Measurements from ENCODE around the gene CAMK4.
A peak's percentile ranks its signal among the peaks of the same experiment; 100 is the strongest.

Gene CAMK4

GRCh38 chr5:111229221-111229835 lies 5.1 kb downstream of the CAMK4 start:
- no peak for DNase-seq (ENCODE audit: low read depth in 1 of 2, low spot score in 1 of 2)

GRCh38 chr5:111229871-111230810 lies 6.0 kb downstream of the CAMK4 start:
- DNase-seq (ENCODE audit: low read depth in 1 of 2, low spot score in 1 of 2): no peak

GRCh38 chr5:111231119-111231518 lies 6.9 kb downstream of the CAMK4 start:
- DNase-seq (ENCODE audit: low read depth in 1 of 2, low spot score in 1 of 2): no peak

- no peak for DNase-seq (ENCODE audit: low read depth in 1 of 2, low spot score in 1 of 2)
Measured at GRCh38 chr5:111232311-111233051, 8.3 kb downstream of the CAMK4 start.

- no peak for DNase-seq (ENCODE audit: low read depth in 1 of 2, low spot score in 1 of 2)
Measured at GRCh38 chr5:111233052-111233374, 8.8 kb downstream of the CAMK4 start.

- DNase-seq (ENCODE audit: low read depth in 1 of 2, low spot score in 1 of 2): no peak
Measured at GRCh38 chr5:111234125-111234524, 9.9 kb downstream of the CAMK4 start.

GRCh38 chr5:111235635-111236034 lies 11.5 kb downstream of the CAMK4 start:
- no peak for DNase-seq (ENCODE audit: low read depth in 1 of 2, low spot score in 1 of 2)

- no peak for DNase-seq (ENCODE audit: low read depth in 1 of 2, low spot score in 1 of 2)
Measured at GRCh38 chr5:111236348-111236747, 12.2 kb downstream of the CAMK4 start.

GRCh38 chr5:111236995-111237394 lies 12.8 kb downstream of the CAMK4 start:
- DNase-seq (ENCODE audit: low read depth in 1 of 2, low spot score in 1 of 2): no peak

GRCh38 chr5:111237470-111237869 lies 13.3 kb downstream of the CAMK4 start:
- DNase-seq (ENCODE audit: low read depth in 1 of 2, low spot score in 1 of 2): no peak

GRCh38 chr5:111238431-111239225 lies 14.4 kb downstream of the CAMK4 start:
- no peak for DNase-seq (ENCODE audit: low read depth in 1 of 2, low spot score in 1 of 2)

GRCh38 chr5:111241696-111242095 lies 17.5 kb downstream of the CAMK4 start:
- DNase-seq (ENCODE audit: low read depth in 1 of 2, low spot score in 1 of 2): no peak

GRCh38 chr5:111242606-111243005 lies 18.4 kb downstream of the CAMK4 start:
- DNase-seq (ENCODE audit: low read depth in 1 of 2, low spot score in 1 of 2): no peak

GRCh38 chr5:111243318-111243717 lies 19.1 kb downstream of the CAMK4 start:
- no peak for DNase-seq (ENCODE audit: low read depth in 1 of 2, low spot score in 1 of 2)

GRCh38 chr5:111245654-111246053 lies 21.5 kb downstream of the CAMK4 start:
- no peak for DNase-seq (ENCODE audit: low read depth in 1 of 2, low spot score in 1 of 2)

- no peak for DNase-seq (ENCODE audit: low read depth in 1 of 2, low spot score in 1 of 2)
Measured at GRCh38 chr5:111246459-111246858, 22.3 kb downstream of the CAMK4 start.

GRCh38 chr5:111248571-111248970 lies 24.4 kb downstream of the CAMK4 start:
- DNase-seq (ENCODE audit: low read depth in 1 of 2, low spot score in 1 of 2): no peak

- DNase-seq (ENCODE audit: low read depth in 1 of 2, low spot score in 1 of 2): no peak
Measured at GRCh38 chr5:111251921-111252320, 27.7 kb downstream of the CAMK4 start.

- no peak for DNase-seq (ENCODE audit: low read depth in 1 of 2, low spot score in 1 of 2)
Measured at GRCh38 chr5:111252799-111253545, 28.8 kb downstream of the CAMK4 start.

GRCh38 chr5:111254613-111255012 lies 30.4 kb downstream of the CAMK4 start:
- peak; percentile 17 to 20 for DNase-seq (ENCODE audit: low read depth in 1 of 2, low spot score in 1 of 2)

All from stimulated activated CD4-positive, alpha-beta T cell treated with anti-CD3 and anti-CD28 coated beads, Interleukin-15, amount 100 ng/mL, for 1 hour (primary cell).